GM12891 (cell line): ENCODE measurements around the gene HMOX1.
"Not testable (repeated sequence)": the region's sequence is repeated elsewhere in the genome, so short reads cannot be mapped to it uniquely, and the experiment has no call there.

ENCODE experiments used
- DNase-seq: peaks from one replicate; pipeline ENCODE4 v3.0.0; 2011; ENCODE audit warnings: low spot score; ENCODE audit not compliant: insufficient read length
- FAIRE-seq: peaks from 2 replicates; lab custom pipeline; 2011; peaks lifted over from hg19 to GRCh38; lab: Jason Lieb, UNC
- PAX5 ChIP-seq: IDR thresholded peaks from 2 replicates; pipeline ENCODE4 v1.6.1; 2011; ENCODE audit warnings: low read length, moderate library complexity, mild to moderate bottlenecking; ENCODE audit not compliant: insufficient read depth, severe bottlenecking
- POLR2A ChIP-seq: IDR thresholded peaks from 2 replicates; pipeline ENCODE4 v1.6.1; 2011; ENCODE audit warnings: low read depth, low read length, control low read depth
- POLR2AphosphoS5 ChIP-seq: IDR thresholded peaks from 2 replicates; pipeline ENCODE4 v1.6.1; 2011; ENCODE audit warnings: low read depth, low read length, control low read depth
- POU2F2 ChIP-seq: IDR thresholded peaks from 2 replicates; pipeline ENCODE4 v1.6.1; 2011; ENCODE audit warnings: low read depth, mild to moderate bottlenecking, control low read depth, low read length, moderate library complexity
- SPI1 ChIP-seq: IDR thresholded peaks from 2 replicates; pipeline ENCODE4 v1.6.1; 2011; ENCODE audit warnings: low read depth, low read length, control low read depth
- TAF1 ChIP-seq: IDR thresholded peaks from 2 replicates; pipeline ENCODE4 v1.6.1; 2011; ENCODE audit warnings: low read depth, low read length, control low read depth

Gene HMOX1

GRCh38 chr22:35430897-35431322 is 50.0 kb downstream of the HMOX1 start:
- DNase-seq (peak; percentile 65), FAIRE-seq (no peak)
- TF ChIP-seq TAF1 (no peak), POLR2AphosphoS5 (0 out of 2 replicates have a peak, but pooled peaks have one; percentile 10), SPI1 (no peak)

- no peak for DNase-seq
- FAIRE-seq = no peak
- TF ChIP-seq SPI1 = no peak
- TF ChIP-seq POLR2AphosphoS5 = no peak
- TF ChIP-seq PAX5 = no peak
- no peak for TF ChIP-seq POU2F2
- TF ChIP-seq TAF1 = no peak
- TF ChIP-seq POLR2A = no peak
Measured at GRCh38 chr22:35431483-35432227, 50.8 kb downstream of the HMOX1 start.

- no peak for TF ChIP-seq POLR2A
- TF ChIP-seq POLR2AphosphoS5 = no peak
- TF ChIP-seq SPI1 = no peak
- no peak for TF ChIP-seq PAX5
- no peak for TF ChIP-seq TAF1
- no peak for TF ChIP-seq POU2F2
- FAIRE-seq (no peak), DNase-seq (no peak)
Measured at GRCh38 chr22:35432228-35432905, 51.5 kb downstream of the HMOX1 start.

- no peak for DNase-seq
- TF ChIP-seq POU2F2 (no peak), TAF1 (no peak), POLR2AphosphoS5 (no peak), POLR2A (no peak), PAX5 (no peak), SPI1 (no peak)
- FAIRE-seq = no peak
Measured at GRCh38 chr22:35434061-35434710, 53.3 kb downstream of the HMOX1 start.

- FAIRE-seq (no peak), DNase-seq (no peak)
- TF ChIP-seq SPI1 = no peak
- TF ChIP-seq TAF1 = no peak
- no peak for TF ChIP-seq PAX5
- no peak for TF ChIP-seq POLR2AphosphoS5
- no peak for TF ChIP-seq POU2F2
- no peak for TF ChIP-seq POLR2A
Measured at GRCh38 chr22:35435201-35435740, 54.4 kb downstream of the HMOX1 start.

- TF ChIP-seq POU2F2 (no peak), POLR2AphosphoS5 (no peak), PAX5 (no peak), TAF1 (no peak), SPI1 (no peak), POLR2A (no peak)
Measured at GRCh38 chr22:35436421-35436820, 55.5 kb downstream of the HMOX1 start.

GRCh38 chr22:35437049-35437448 is 56.2 kb downstream of the HMOX1 start:
- no peak for TF ChIP-seq PAX5
- TF ChIP-seq POU2F2 = no peak
- no peak for TF ChIP-seq SPI1
- TF ChIP-seq POLR2AphosphoS5 = no peak
- no peak for TF ChIP-seq TAF1
- TF ChIP-seq POLR2A = no peak
- peak; percentile 26 for FAIRE-seq
- DNase-seq = peak; percentile 58

More at GRCh38 chr22:35436421-35436820, 55.5 kb downstream of the HMOX1 start:
- no peak for DNase-seq
- FAIRE-seq = no peak

GRCh38 chr22:35438673-35439364 is 57.9 kb downstream of the HMOX1 start:
- not testable (repeated sequence) for DNase-seq, FAIRE-seq

- TF ChIP-seq PAX5 (no peak), POLR2A (no peak), POLR2AphosphoS5 (no peak), SPI1 (no peak), POU2F2 (no peak), TAF1 (no peak)
- no peak for DNase-seq
- no peak for FAIRE-seq
Measured at GRCh38 chr22:35439365-35439717, 58.4 kb downstream of the HMOX1 start.
